Body of pancreas (tissue), 4 donors: ENCODE data around the gene CXorf49. TPM values are rescaled to one million over a fixed set of nuclear protein-coding genes. Genes with fewer than 3 reads are reported as not detected.
"Not testable (repeated sequence)": the region's sequence is repeated elsewhere in the genome, so short reads cannot be mapped to it uniquely, and the experiment has no call there.

ENCODE experiments used
- ATAC-seq: fragments of 150-250 bp; one replicate; pipeline ENCODE4 v1.9.1; 2016
- DNase-seq, 4 donors: peaks; one replicate each; pipeline ENCODE4 v3.0.0-alpha.2; 2019
- H3K27ac ChIP-seq, 4 donors: fragments of 200-600 bp; sonication (generic); 1 replicate in 3 of 4; 2 replicates in 1 of 4; pipeline versions ENCODE4 v1.5.1 to v1.6.1; 2016 to 2019; ENCODE audit warnings: mild to moderate bottlenecking in 1 of 4, mixed read lengths in 1 of 4, moderate library complexity in 1 of 4
- H3K27me3 ChIP-seq, 2 donors: fragments of 200-600 bp; sonication (generic); one replicate each; pipeline ENCODE4 v1.6.0; 2016; ENCODE audit warnings: mild to moderate bottlenecking in 1 of 2
- H3K36me3 ChIP-seq, 2 donors: fragments of 200-600 bp; sonication (generic); replicated peaks in 1 of 2; 2 replicates each; pipeline ENCODE4 v1.5.1; 2016; ENCODE audit warnings: low read depth in 2 of 2; ENCODE audit not compliant: insufficient read depth in 1 of 2
- H3K4me1 ChIP-seq: fragments of 200-600 bp; sonication (generic); one replicate; pipeline ENCODE4 v1.6.0; 2016
- H3K4me3 ChIP-seq, 2 donors: fragments of 200-600 bp; sonication (generic); 1 replicate in 1 of 2; 2 replicates in 1 of 2; pipeline ENCODE4 v1.5.1; 2016 to 2019
- H3K9me3 ChIP-seq, 3 donors: fragments of 200-600 bp; sonication (generic); 1 replicate in 2 of 3; 2 replicates in 1 of 3; pipeline ENCODE4 v1.5.1; 2016
- WGBS, 2 donors: methylation state at CpG; one replicate each; pipeline ENCODE4 v1.1.5; 2017; 5-methylcytosine and 5-hydroxymethylcytosine counted together
- intact Hi-C: fragments of 100-400 bp; cut with DNase I; formaldehyde crosslinking; loops from one replicate; pipeline ENCODE4 v1.15.1; 2023
- total RNA-seq, 2 donors: library from RNA; depleted of rRNA; stranded (reverse); fragments of >200 nt; gene quantifications; one replicate each; pipeline ENCODE4 v1.1.0, GENCODE V29; 2016

Gene CXorf49
- total RNA-seq, result not detected

- H3K4me3 ChIP-seq, H3K27ac ChIP-seq, H3K27me3 ChIP-seq, intact Hi-C loops, H3K4me1 ChIP-seq, H3K9me3 ChIP-seq, DNase-seq, H3K36me3 ChIP-seq, ATAC-seq: not testable (repeated sequence)
- WGBS, 2 donors, result no CpG with 5 or more reads among the region's 30 CpGs
Measured at GRCh38 chrX:71718185-71718584, at the start of gene CXorf49. Gene CXorf49 (minus strand): TSS chrX:71718285. CDS start chrX:71718151, 134 bp downstream.

GRCh38 chrX:71767134-71767533 is 49.0 kb upstream of the CXorf49 start:
- no CpG with 5 or more reads among the region's 14 CpGs for WGBS, 2 donors
- DNase-seq, result not testable (repeated sequence)

GRCh38 chrX:71765613-71766012 is 47.5 kb upstream of the CXorf49 start:
- WGBS, 2 donors, result no CpG with 5 or more reads among the region's 8 CpGs
- H3K9me3 ChIP-seq, H3K27me3 ChIP-seq, H3K4me1 ChIP-seq, DNase-seq, ATAC-seq, H3K27ac ChIP-seq, H3K4me3 ChIP-seq, intact Hi-C loops, H3K36me3 ChIP-seq: not testable (repeated sequence)

More at GRCh38 chrX:71767134-71767533, 49.0 kb upstream of the CXorf49 start:
- intact Hi-C loops, H3K9me3 ChIP-seq, H3K4me3 ChIP-seq, H3K36me3 ChIP-seq, H3K4me1 ChIP-seq, H3K27ac ChIP-seq, ATAC-seq, H3K27me3 ChIP-seq: not testable (repeated sequence)

- H3K4me3 ChIP-seq, ATAC-seq, H3K36me3 ChIP-seq, H3K4me1 ChIP-seq, H3K27me3 ChIP-seq, H3K9me3 ChIP-seq, DNase-seq, intact Hi-C loops, H3K27ac ChIP-seq: not testable (repeated sequence)
- WGBS, 2 donors, result no CpG with 5 or more reads among the region's 11 CpGs
Measured at GRCh38 chrX:71764832-71765231, 46.7 kb upstream of the CXorf49 start.

GRCh38 chrX:71763049-71763448 is 45.0 kb upstream of the CXorf49 start, which contains the start of gene CXorf49B:
Gene CXorf49B (plus strand): TSS chrX:71763349. CDS start chrX:71763424, 75 bp downstream.
- H3K9me3 ChIP-seq, DNase-seq, H3K36me3 ChIP-seq, H3K27me3 ChIP-seq, H3K4me3 ChIP-seq, H3K4me1 ChIP-seq, intact Hi-C loops, H3K27ac ChIP-seq, ATAC-seq: not testable (repeated sequence)
- no CpG with 5 or more reads among the region's 34 CpGs for WGBS, 2 donors

GRCh38 chrX:71760688-71761281 is 42.7 kb upstream of the CXorf49 start:
- H3K27me3 ChIP-seq, H3K36me3 ChIP-seq, H3K27ac ChIP-seq, H3K9me3 ChIP-seq, ATAC-seq, intact Hi-C loops, H3K4me1 ChIP-seq, DNase-seq, H3K4me3 ChIP-seq: not testable (repeated sequence)
- no CpG with 5 or more reads among the region's 20 CpGs for WGBS, 2 donors

- intact Hi-C loops, DNase-seq, H3K9me3 ChIP-seq, H3K27ac ChIP-seq, H3K4me1 ChIP-seq, H3K36me3 ChIP-seq, H3K4me3 ChIP-seq, ATAC-seq, H3K27me3 ChIP-seq: not testable (repeated sequence)
- WGBS, 2 donors, result no CpG with 5 or more reads among the region's 20 CpGs
Measured at GRCh38 chrX:71720289-71720886, 2.3 kb upstream of the CXorf49 start.

- H3K4me1 ChIP-seq, H3K9me3 ChIP-seq, intact Hi-C loops, H3K27me3 ChIP-seq, DNase-seq, H3K4me3 ChIP-seq, H3K27ac ChIP-seq, H3K36me3 ChIP-seq, ATAC-seq: not testable (repeated sequence)
- WGBS, 2 donors, result no CpG with 5 or more reads among the region's 30 CpGs
Measured at GRCh38 chrX:71719195-71719594, 1.1 kb upstream of the CXorf49 start.

GRCh38 chrX:71716323-71716722 is 1.8 kb downstream of the CXorf49 start:
- H3K36me3 ChIP-seq, H3K9me3 ChIP-seq, H3K27ac ChIP-seq, DNase-seq, H3K4me3 ChIP-seq, H3K4me1 ChIP-seq, intact Hi-C loops, ATAC-seq, H3K27me3 ChIP-seq: not testable (repeated sequence)
- WGBS, 2 donors, result no CpG with 5 or more reads among the region's 12 CpGs

GRCh38 chrX:71715551-71715950 is 2.5 kb downstream of the CXorf49 start:
- H3K36me3 ChIP-seq, H3K9me3 ChIP-seq, H3K4me1 ChIP-seq, H3K27ac ChIP-seq, H3K4me3 ChIP-seq, H3K27me3 ChIP-seq, intact Hi-C loops, DNase-seq, ATAC-seq: not testable (repeated sequence)
- WGBS, 2 donors, result no CpG with 5 or more reads among the region's 8 CpGs

- H3K27me3 ChIP-seq, H3K9me3 ChIP-seq, H3K36me3 ChIP-seq, DNase-seq, H3K4me1 ChIP-seq, ATAC-seq, H3K4me3 ChIP-seq, H3K27ac ChIP-seq, intact Hi-C loops: not testable (repeated sequence)
- WGBS, 2 donors, result no CpG with 5 or more reads among the region's 14 CpGs
Measured at GRCh38 chrX:71714064-71714463, 4.0 kb downstream of the CXorf49 start.

GRCh38 chrX:71702853-71703252 is 15.2 kb downstream of the CXorf49 start:
- intact Hi-C loops, H3K4me1 ChIP-seq, H3K4me3 ChIP-seq, ATAC-seq, DNase-seq, H3K27me3 ChIP-seq, H3K27ac ChIP-seq, H3K36me3 ChIP-seq, H3K9me3 ChIP-seq: not testable (repeated sequence)
- WGBS, 2 donors, result no CpG with 5 or more reads among the region's 12 CpGs
